ENCODE results near the gene ITGB1.
A peak's percentile ranks its signal among the peaks of the same experiment; 100 is the strongest.
"Not testable (repeated sequence)": the region's sequence is repeated elsewhere in the genome, so short reads cannot be mapped to it uniquely, and the experiment has no call there.

The ITGB1 gene

GRCh38 chr10:32911285-32912016 lies 46.6 kb downstream of the ITGB1 start:
- no peak for DNase-seq (ENCODE audit: insufficient read length, low spot score)
- TF ChIP-seq CTCF (IDR thresholded peaks at IDR 0.05; ENCODE audit: insufficient read depth, missing control alignments) = no peak
- FAIRE-seq = no peak

GRCh38 chr10:32909970-32910369 lies 48.1 kb downstream of the ITGB1 start:
- not testable (repeated sequence) for DNase-seq (ENCODE audit: insufficient read length, low spot score); FAIRE-seq

GRCh38 chr10:32909456-32909855 lies 48.6 kb downstream of the ITGB1 start:
- DNase-seq (ENCODE audit: insufficient read length, low spot score) = no peak
- FAIRE-seq = peak; percentile 58
- no peak for TF ChIP-seq CTCF (IDR thresholded peaks at IDR 0.05; ENCODE audit: insufficient read depth, missing control alignments)

- FAIRE-seq = no peak
- TF ChIP-seq CTCF (IDR thresholded peaks at IDR 0.05; ENCODE audit: insufficient read depth, missing control alignments) = no peak
- DNase-seq (ENCODE audit: insufficient read length, low spot score) = no peak
Measured at GRCh38 chr10:32906595-32906994, 51.4 kb downstream of the ITGB1 start.

- DNase-seq (ENCODE audit: insufficient read length, low spot score) (no peak), FAIRE-seq (peak; percentile 53)
- no peak for TF ChIP-seq CTCF (IDR thresholded peaks at IDR 0.05; ENCODE audit: insufficient read depth, missing control alignments)
Measured at GRCh38 chr10:32905466-32905865, 52.6 kb downstream of the ITGB1 start.

GRCh38 chr10:32901815-32902214 lies 56.2 kb downstream of the ITGB1 start:
- no peak for FAIRE-seq

GRCh38 chr10:32895200-32895968 lies 62.6 kb downstream of the ITGB1 start:
- FAIRE-seq; DNase-seq (ENCODE audit: insufficient read length, low spot score): not testable (repeated sequence)

More at GRCh38 chr10:32901815-32902214, 56.2 kb downstream of the ITGB1 start:
- no peak for TF ChIP-seq CTCF (IDR thresholded peaks at IDR 0.05; ENCODE audit: insufficient read depth, missing control alignments)
- DNase-seq (ENCODE audit: insufficient read length, low spot score) = no peak
